ENCODE results near the gene PRMT3. TPM values are rescaled to one million over a fixed set of nuclear protein-coding genes. Genes with fewer than 3 reads are reported as not detected.
"Not testable (repeated sequence)": the region's sequence is repeated elsewhere in the genome, so short reads cannot be mapped to it uniquely, and the experiment has no call there.

PRMT3 gene
- total RNA-seq, 1 donor from 2014 or later, result 10.2 TPM

DNA sequence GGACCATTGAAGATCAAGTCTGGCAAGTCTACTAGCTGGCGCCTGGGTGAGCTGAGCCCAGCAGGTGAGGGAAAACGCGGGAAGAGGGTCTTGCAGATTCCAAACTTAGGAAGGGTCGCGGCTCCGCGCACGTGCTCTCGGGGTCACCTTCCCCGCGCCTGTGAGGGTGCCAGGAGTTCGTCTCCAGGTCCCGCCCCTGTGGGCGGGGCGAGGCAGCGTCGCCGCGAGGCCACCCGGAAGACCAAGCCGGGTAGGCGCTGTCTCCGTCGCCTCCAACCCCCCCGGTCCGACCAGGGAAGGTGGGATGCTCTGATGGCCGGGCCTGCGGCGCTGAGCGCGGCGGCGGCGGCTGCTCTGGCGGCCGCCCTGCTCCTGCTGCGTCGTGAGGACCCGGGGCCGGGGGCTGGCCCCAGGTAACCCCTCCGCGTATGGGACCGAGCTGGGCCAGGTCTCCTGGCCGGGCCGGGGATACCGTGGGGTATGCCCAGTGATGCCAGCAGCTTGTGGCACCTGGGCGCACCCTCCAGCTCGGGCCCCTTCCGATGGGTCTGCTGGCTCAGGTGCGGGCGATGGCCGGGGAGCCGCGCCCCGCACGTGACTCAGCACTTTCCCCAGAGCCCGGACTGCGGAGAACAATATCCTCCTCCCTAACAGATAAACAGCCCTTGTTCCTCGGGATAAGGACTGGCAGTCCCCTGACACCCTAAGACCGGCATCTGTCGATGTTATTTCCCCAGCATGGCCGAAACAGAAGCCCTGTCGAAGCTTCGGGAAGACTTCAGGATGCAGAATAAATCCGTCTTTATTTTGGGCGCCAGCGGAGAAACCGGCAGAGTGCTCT lies 23.8 kb upstream of the PRMT3 start, which contains the start of gene HTATIP2:
Gene HTATIP2 (plus strand): TSS at position 215 of the 841 bp plus-strand sequence. CDS start 524 bp downstream, at position 739.
- TF ChIP-seq, protein P1, sequence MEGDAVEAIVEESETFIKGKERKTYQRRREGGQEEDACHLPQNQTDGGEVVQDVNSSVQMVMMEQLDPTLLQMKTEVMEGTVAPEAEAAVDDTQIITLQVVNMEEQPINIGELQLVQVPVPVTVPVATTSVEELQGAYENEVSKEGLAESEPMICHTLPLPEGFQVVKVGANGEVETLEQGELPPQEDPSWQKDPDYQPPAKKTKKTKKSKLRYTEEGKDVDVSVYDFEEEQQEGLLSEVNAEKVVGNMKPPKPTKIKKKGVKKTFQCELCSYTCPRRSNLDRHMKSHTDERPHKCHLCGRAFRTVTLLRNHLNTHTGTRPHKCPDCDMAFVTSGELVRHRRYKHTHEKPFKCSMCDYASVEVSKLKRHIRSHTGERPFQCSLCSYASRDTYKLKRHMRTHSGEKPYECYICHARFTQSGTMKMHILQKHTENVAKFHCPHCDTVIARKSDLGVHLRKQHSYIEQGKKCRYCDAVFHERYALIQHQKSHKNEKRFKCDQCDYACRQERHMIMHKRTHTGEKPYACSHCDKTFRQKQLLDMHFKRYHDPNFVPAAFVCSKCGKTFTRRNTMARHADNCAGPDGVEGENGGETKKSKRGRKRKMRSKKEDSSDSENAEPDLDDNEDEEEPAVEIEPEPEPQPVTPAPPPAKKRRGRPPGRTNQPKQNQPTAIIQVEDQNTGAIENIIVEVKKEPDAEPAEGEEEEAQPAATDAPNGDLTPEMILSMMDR (IDR thresholded peaks at IDR 0.05), result no peak
- Histone ChIP-seq H3K4me3 (peak within 1 kb of the TSS; percentile 91), H3K4me1 (peaks cover 7% of the 10 kb centered on the region), H3K36me3 (no peaks in the 10 kb centered on the region), H3K27ac (peak within 1 kb of the TSS; percentile 91), H3K9me3 (no peaks in the 10 kb centered on the region), H3K27me3 (no peaks in the 10 kb centered on the region)
- DNase-seq (peak; percentile 89), ATAC-seq (peak; percentile 94)
- intact Hi-C loops (cut with DNase I), result no loop called here

DNA sequence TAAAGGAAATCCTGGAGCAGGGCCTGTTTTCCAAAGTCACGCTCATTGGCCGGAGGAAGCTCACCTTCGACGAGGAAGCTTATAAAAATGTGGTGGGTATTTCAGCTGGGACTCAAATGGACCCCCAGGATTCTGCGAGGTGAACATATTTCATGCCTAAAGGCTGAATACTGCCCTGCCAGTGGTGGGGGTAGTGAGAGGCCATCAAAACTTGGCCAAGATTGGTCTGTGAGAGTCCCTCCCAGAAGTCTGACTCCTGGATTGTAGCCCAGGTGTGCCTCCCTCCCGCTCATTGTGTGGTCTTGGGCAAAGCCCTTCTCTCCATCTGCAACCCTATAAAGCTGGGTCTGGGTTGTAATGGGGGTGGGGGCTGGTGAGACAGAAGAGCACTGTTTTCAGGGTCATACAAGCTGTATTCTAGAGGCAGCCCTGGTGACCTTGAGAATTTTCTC lies 23.1 kb upstream of the PRMT3 start:
- DNase-seq (no peak), ATAC-seq (peak; percentile 40)
- H3K4me3 ChIP-seq, result peak overlapping the region; percentile 91
- TF ChIP-seq, protein P1 (IDR thresholded peaks at IDR 0.05), result no peak
- H3K36me3 ChIP-seq, result no peaks in the 10 kb centered on the region
- peaks cover 7% of the 10 kb centered on the region for H3K4me1 ChIP-seq
- intact Hi-C loops (cut with DNase I), result no loop called here
- H3K9me3 ChIP-seq, result no peaks in the 10 kb centered on the region
- peak overlapping the region; percentile 91 for H3K27ac ChIP-seq
- no peaks in the 10 kb centered on the region for H3K27me3 ChIP-seq

DNA sequence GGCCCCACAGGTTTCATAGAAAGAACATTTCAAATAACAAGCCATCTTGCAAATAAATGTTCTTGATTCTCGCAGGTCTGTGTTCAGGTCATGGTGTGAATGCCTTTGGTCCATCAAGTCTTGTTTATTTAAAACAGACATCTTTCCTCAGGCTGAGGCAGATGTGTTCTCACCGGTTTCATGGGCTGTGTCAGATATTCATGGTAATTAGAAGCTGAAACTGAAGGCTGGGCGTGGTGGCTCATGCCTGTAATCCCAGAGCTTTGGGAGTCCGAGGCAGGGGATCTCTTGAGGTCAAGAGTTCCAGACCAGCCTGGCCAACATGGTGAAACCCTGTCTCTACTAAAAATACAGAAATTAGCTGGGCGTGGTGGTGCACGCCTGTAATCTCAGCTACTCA lies 22.1 kb upstream of the PRMT3 start:
- ATAC-seq; H3K27me3 ChIP-seq; intact Hi-C loops (cut with DNase I); H3K36me3 ChIP-seq; H3K4me3 ChIP-seq; DNase-seq; H3K9me3 ChIP-seq; H3K4me1 ChIP-seq; H3K27ac ChIP-seq: not testable (repeated sequence)

DNA sequence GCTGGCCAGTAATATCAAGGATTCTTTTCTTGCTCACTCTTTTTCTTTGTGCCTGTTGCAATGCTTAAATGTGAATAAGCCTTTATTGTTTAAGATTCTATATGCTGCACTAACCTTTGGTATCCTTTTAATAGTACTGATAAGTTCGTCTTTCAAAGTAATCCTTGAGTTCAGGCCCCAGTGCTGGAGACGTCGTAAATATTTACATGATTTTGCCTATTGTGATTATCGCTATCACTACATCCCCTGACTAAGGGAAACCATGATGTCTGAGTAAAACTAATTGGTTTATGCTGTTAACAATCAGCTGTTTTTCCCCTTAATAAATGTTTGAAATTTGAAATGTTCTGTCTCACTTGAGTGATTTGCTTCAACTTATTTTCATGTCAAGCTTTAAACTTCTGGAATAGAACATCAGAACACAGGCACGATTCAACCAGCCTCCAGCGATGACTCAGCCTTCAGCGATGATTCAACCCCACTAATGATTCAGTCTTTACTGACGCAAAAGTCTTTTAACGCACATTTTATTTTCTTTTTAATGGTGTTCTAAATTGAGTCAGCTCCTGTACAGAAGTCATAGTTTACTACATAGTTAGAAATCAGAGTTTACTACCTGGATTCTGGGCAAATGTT lies 20.1 kb upstream of the PRMT3 start:
- ATAC-seq (no peak), DNase-seq (no peak)
- intact Hi-C loops (cut with DNase I), result no loop called here

DNA sequence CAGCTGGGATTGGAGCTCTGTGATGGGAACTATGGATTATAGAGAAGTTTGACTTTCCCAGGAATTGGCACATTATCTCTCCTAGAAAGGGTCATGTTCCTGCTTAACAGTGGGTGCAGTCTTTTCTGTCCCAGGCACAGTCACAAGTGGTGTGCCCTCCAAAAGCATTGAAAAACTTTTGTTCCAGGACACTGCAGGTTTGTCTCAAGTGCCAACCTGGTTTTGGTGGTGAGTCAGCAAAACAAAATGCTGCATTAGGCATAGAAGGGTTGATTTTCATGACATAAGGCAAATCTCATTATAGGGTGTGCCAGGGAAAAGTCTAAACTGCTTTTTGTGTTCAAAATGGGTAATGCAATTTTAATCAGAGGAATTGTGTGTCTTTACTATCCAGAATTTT lies 19.1 kb upstream of the PRMT3 start:
- Histone ChIP-seq H3K27me3 (no peaks in the 10 kb centered on the region), H3K4me1 (peaks cover 7% of the 10 kb centered on the region), H3K36me3 (no peaks in the 10 kb centered on the region), H3K27ac (no peak overlapping the region), H3K4me3 (no peak overlapping the region), H3K9me3 (no peaks in the 10 kb centered on the region)
- intact Hi-C loops (cut with DNase I), result no loop called here
- TF ChIP-seq, protein P1 (IDR thresholded peaks at IDR 0.05), result no peak
- DNase-seq (no peak), ATAC-seq (no peak)

More for the DNA sequence above, 20.1 kb upstream of the PRMT3 start:
- Histone ChIP-seq H3K27ac (no peak overlapping the region), H3K27me3 (no peaks in the 10 kb centered on the region), H3K9me3 (no peaks in the 10 kb centered on the region), H3K4me3 (no peak overlapping the region), H3K36me3 (no peaks in the 10 kb centered on the region), H3K4me1 (peaks cover 7% of the 10 kb centered on the region)
- TF ChIP-seq, protein P1 (IDR thresholded peaks at IDR 0.05), result no peak

DNA sequence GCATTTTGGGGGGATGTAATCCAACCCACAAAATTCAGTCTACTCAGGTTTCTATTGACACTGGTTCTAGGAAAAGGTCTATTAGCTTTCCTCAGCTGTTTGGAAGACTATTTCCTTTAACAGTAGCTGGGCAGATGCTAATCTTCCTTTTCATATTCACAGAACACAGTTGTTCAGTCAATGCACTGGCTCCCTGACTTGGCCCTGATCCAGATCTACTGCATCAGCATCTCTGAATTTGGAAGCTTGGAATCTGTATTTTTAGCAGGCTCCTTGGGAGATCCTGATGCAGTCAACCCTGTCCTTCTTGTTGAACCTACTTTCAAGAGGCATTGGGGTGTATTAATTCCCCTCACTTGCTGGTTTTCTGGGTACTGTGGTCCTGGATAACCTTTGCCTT lies 17.7 kb upstream of the PRMT3 start:
- Histone ChIP-seq H3K27ac (no peak overlapping the region), H3K9me3 (no peaks in the 10 kb centered on the region), H3K27me3 (no peaks in the 10 kb centered on the region), H3K4me3 (no peak overlapping the region), H3K36me3 (no peaks in the 10 kb centered on the region), H3K4me1 (peaks cover 2% of the 10 kb centered on the region)
- intact Hi-C loops (cut with DNase I), result no loop called here
- ATAC-seq (no peak), DNase-seq (no peak)
- TF ChIP-seq, protein P1 (IDR thresholded peaks at IDR 0.05), result no peak

Measured in upper lobe of right lung (tissue), 1 donor.